Hepatocyte (in vitro differentiated cells): ENCODE results near the gene CEP120. TPM values are rescaled to one million over a fixed set of nuclear protein-coding genes. Genes with fewer than 3 reads are reported as not detected.

ENCODE experiments used
- DNase-seq: peaks from one replicate; pipeline ENCODE4 v3.0.0-alpha.2; 2016; ENCODE audit warnings: low spot score
- H2AFZ ChIP-seq: fragments of 200-600 bp; sonication (generic); 2 replicates; pipeline ENCODE4 v1.6.0; 2016; ENCODE audit warnings: antibody characterized with exemption, mild to moderate bottlenecking
- H3K27ac ChIP-seq: fragments of 200-600 bp; sonication (generic); 2 replicates; pipeline ENCODE4 v1.5.1; 2016; ENCODE audit warnings: mild to moderate bottlenecking
- H3K27me3 ChIP-seq: fragments of 200-600 bp; sonication (generic); 2 replicates; pipeline ENCODE4 v1.6.1; 2016
- H3K36me3 ChIP-seq: fragments of 200-600 bp; sonication (generic); replicated peaks from 2 replicates; pipeline ENCODE4 v1.5.1; 2016; ENCODE audit warnings: low read depth; ENCODE audit not compliant: insufficient read depth
- H3K4me1 ChIP-seq: fragments of 200-600 bp; sonication (generic); 2 replicates; pipeline ENCODE4 v1.5.1; 2016; ENCODE audit warnings: mild to moderate bottlenecking, moderate library complexity; ENCODE audit not compliant: insufficient read depth
- H3K4me2 ChIP-seq: fragments of 200-600 bp; sonication (generic); 2 replicates; pipeline ENCODE4 v1.6.0; 2016
- H3K4me3 ChIP-seq: fragments of 200-600 bp; sonication (generic); 2 replicates; pipeline ENCODE4 v1.5.1; 2016; ENCODE audit warnings: mild to moderate bottlenecking
- H3K79me2 ChIP-seq: fragments of 200-600 bp; sonication (generic); 2 replicates; pipeline ENCODE4 v1.6.0; 2017; ENCODE audit warnings: mild to moderate bottlenecking
- H3K9me2 ChIP-seq: fragments of 200-600 bp; sonication (generic); replicated peaks from 2 replicates; pipeline ENCODE4 v1.6.0; 2017; ENCODE audit warnings: mild to moderate bottlenecking; ENCODE audit not compliant: insufficient read depth
- H3K9me3 ChIP-seq: fragments of 200-600 bp; sonication (generic); 2 replicates; pipeline ENCODE4 v1.5.1; 2016; ENCODE audit warnings: low read depth, mild to moderate bottlenecking
- H4K20me1 ChIP-seq: fragments of 200-600 bp; sonication (generic); 2 replicates; pipeline ENCODE4 v1.6.0; 2016; ENCODE audit warnings: mild to moderate bottlenecking; ENCODE audit not compliant: insufficient read depth, poor library complexity, severe bottlenecking
- EZH2 ChIP-seq: fragments of 200-600 bp; sonication (generic); IDR thresholded peaks from 2 replicates; pipeline ENCODE4 v1.6.1; 2016; ENCODE audit warnings: antibody characterized with exemption, mild to moderate bottlenecking, borderline replicate concordance
- EZH2phosphoT487 ChIP-seq: fragments of 200-600 bp; sonication (generic); IDR thresholded peaks from one replicate; pipeline ENCODE4 v1.6.1; 2018; ENCODE audit warnings: antibody characterized with exemption, mild to moderate bottlenecking, low read depth, moderate library complexity; ENCODE audit not compliant: unreplicated experiment, severe bottlenecking
- WGBS: methylation state at CpG from one replicate; pipeline ENCODE4 v1.1.6; 2016; ENCODE audit warnings: low lambda C conversion rate; ENCODE audit errors: missing lambda C conversion rate; 5-methylcytosine and 5-hydroxymethylcytosine counted together
- polyA plus RNA-seq: library from polyadenylated mRNA; unstranded; fragments of >200 nt; fragmentation: Nextera tagmentation; extraction: Ambion mirVana; gene quantifications from 2 replicates; pipeline ENCODE4 v1.2.1, GENCODE V29; 2016
- total RNA-seq: library from RNA; depleted of rRNA; stranded (reverse); fragments of >200 nt; gene quantifications from 2 replicates; pipeline ENCODE4 v1.2.3, GENCODE V29; 2014
- TF ChIP-seq, protein P1 (sequence below): fragments of 200-600 bp; sonication (generic); IDR thresholded peaks from 2 replicates; pipeline ENCODE4 v1.5.1; 2016; ENCODE audit warnings: antibody characterized with exemption, mild to moderate bottlenecking; ENCODE audit not compliant: poor library complexity

CEP120 gene
- total and polyA plus RNA-seq, 2 experiments from 2014 or later = 5.7 to 17.5 TPM

DNA sequence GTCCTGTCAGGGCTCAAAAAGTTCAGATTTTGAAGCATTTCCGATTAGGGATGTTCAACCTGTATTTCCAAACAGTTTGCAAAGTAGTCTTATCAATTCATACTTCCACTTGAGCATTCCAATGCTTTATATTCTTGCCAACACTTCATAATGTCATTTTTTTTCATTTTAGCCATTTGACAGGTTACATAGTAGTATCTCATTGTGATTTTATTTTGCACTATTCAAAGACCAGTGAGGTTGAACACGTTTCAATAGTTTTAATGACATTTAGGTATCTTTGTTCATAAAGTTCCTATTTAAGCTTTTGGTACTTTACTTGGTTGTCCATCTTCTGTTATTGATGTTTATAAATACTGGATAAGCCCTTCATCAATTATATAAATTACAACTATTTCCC, 71.4 kb downstream of the CEP120 start:
- 94% methylated on average over 2 of the region's 2 CpGs for WGBS
- TF ChIP-seq, protein P1, sequence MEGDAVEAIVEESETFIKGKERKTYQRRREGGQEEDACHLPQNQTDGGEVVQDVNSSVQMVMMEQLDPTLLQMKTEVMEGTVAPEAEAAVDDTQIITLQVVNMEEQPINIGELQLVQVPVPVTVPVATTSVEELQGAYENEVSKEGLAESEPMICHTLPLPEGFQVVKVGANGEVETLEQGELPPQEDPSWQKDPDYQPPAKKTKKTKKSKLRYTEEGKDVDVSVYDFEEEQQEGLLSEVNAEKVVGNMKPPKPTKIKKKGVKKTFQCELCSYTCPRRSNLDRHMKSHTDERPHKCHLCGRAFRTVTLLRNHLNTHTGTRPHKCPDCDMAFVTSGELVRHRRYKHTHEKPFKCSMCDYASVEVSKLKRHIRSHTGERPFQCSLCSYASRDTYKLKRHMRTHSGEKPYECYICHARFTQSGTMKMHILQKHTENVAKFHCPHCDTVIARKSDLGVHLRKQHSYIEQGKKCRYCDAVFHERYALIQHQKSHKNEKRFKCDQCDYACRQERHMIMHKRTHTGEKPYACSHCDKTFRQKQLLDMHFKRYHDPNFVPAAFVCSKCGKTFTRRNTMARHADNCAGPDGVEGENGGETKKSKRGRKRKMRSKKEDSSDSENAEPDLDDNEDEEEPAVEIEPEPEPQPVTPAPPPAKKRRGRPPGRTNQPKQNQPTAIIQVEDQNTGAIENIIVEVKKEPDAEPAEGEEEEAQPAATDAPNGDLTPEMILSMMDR = no peak
- Histone ChIP-seq H3K4me2 (no peak overlapping the region), H3K36me3 (peaks cover under 1% of the 10 kb centered on the region), H3K27me3 (no peaks in the 10 kb centered on the region), H4K20me1 (no peaks in the 10 kb centered on the region), H3K9me2 (no peaks in the 10 kb centered on the region), H3K79me2 (no peaks in the 10 kb centered on the region), H3K9me3 (no peaks in the 10 kb centered on the region), H3K4me1 (no peaks in the 10 kb centered on the region), H3K27ac (no peak overlapping the region), H2AFZ (no peak overlapping the region), H3K4me3 (no peak overlapping the region)
- no peak for DNase-seq

DNA sequence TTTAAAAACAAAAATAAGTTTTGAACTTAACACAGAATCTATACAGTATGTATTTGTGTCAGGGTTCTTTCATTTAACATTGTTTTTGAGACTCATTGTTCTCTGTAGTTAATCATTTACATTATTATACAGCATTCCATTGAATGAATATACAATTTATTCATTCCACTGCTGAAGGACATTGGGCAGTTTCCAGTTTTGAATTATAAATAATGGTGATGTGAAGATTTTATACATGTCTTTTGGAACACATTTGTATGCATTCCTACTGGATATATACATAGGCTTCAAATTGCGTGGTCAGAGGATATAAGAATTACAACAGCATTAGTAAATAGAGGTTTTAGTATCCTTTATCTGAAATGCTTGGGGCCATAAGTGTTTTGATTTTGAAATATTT, 72.0 kb downstream of the CEP120 start:
- Histone ChIP-seq H3K4me3 (no peak overlapping the region), H4K20me1 (no peaks in the 10 kb centered on the region), H3K27me3 (no peaks in the 10 kb centered on the region), H3K4me2 (no peak overlapping the region), H3K4me1 (no peaks in the 10 kb centered on the region), H3K9me2 (no peaks in the 10 kb centered on the region), H2AFZ (no peak overlapping the region), H3K36me3 (no peaks in the 10 kb centered on the region), H3K9me3 (no peaks in the 10 kb centered on the region), H3K27ac (no peak overlapping the region), H3K79me2 (no peaks in the 10 kb centered on the region)
- DNase-seq = no peak
- TF ChIP-seq EZH2 (no peak), EZH2phosphoT487 (no peak)
- TF ChIP-seq, protein P1 = no peak
- 64% methylated on average over 1 of the region's 1 CpG for WGBS

DNA sequence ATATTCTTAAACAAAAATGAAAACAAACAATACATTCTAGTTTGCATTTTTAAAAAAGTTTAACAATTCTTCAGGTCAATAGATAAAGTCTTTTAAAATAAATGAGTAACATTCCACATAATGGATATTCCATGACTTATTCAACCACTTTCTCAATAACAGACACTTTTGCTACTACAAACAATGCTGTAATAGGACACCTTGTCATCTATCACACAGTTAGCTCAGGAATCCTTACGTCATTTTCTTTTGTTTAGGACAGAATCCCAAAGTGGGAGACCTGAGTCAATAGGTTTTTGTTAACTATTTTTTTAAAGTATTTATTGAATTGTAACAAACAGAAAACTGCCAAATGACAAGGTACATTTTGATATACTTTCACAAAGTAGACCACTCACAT, 72.5 kb downstream of the CEP120 start:
- H3K4me1 ChIP-seq = no peaks in the 10 kb centered on the region
- H3K9me2 ChIP-seq = no peaks in the 10 kb centered on the region
- H3K9me3 ChIP-seq = no peaks in the 10 kb centered on the region
- no peak overlapping the region for H2AFZ ChIP-seq
- no peak for DNase-seq
- no peak overlapping the region for H3K4me3 ChIP-seq
- no peaks in the 10 kb centered on the region for H4K20me1 ChIP-seq
- no peak overlapping the region for H3K4me2 ChIP-seq
- no peak overlapping the region for H3K27ac ChIP-seq
- H3K36me3 ChIP-seq = no peaks in the 10 kb centered on the region
- no peaks in the 10 kb centered on the region for H3K27me3 ChIP-seq
- TF ChIP-seq, protein P1 = no peak
- TF ChIP-seq EZH2phosphoT487 = no peak
- TF ChIP-seq EZH2 = no peak
- 73% methylated on average over 1 of the region's 1 CpG for WGBS
- H3K79me2 ChIP-seq = no peaks in the 10 kb centered on the region

DNA sequence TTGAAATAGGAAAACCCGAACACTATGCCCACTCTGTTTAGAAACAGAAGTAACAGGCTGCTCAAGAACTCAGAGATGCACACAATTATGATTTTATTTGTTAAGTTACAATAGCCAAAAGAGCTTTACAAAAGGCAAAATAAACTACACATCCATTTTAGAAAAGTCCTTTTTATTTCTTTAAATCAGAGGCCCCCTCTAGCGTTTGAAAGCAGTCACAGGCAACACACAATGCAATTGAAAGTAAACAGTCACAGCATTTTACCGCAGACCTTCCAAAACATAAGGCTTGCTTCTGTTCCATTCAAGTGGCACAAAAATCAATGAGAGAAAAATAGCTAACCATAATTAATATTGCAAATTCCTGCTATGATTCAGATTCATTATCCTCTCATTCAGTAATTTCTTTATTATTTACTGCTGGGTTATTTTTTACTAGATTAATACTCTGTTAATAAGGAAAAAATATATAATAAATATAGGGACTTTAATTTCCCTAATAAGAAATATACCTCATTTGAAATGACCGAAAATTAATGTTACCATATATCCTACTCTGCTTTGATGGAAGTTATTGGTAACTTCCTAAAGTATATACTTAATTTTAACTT, 78.3 kb downstream of the CEP120 start:
- TF ChIP-seq, protein P1 = peak; percentile 86
- no peak for TF ChIP-seq EZH2
- no peak for TF ChIP-seq EZH2phosphoT487
- Histone ChIP-seq H3K79me2 (no peaks in the 10 kb centered on the region), H3K27me3 (no peaks in the 10 kb centered on the region), H2AFZ (no peak overlapping the region), H3K4me3 (no peak overlapping the region), H4K20me1 (no peaks in the 10 kb centered on the region), H3K9me2 (no peaks in the 10 kb centered on the region), H3K9me3 (no peaks in the 10 kb centered on the region), H3K27ac (no peak overlapping the region), H3K4me2 (no peak overlapping the region), H3K4me1 (no peaks in the 10 kb centered on the region), H3K36me3 (no peaks in the 10 kb centered on the region)
- WGBS = 37% methylated on average over 4 of the region's 4 CpGs
- peak; percentile 61 for DNase-seq
